NB4 (cell line): ENCODE data around the gene IL1F10.

Source experiments
- POLR2A ChIP-seq: IDR thresholded peaks from 2 replicates; pipeline ENCODE4 v1.6.1; 2011; ENCODE audit warnings: mild to moderate bottlenecking; ENCODE audit not compliant: insufficient read length; ENCODE audit errors: extremely low read depth
- TF ChIP-seq, protein P1 (sequence below): IDR thresholded peaks from one replicate; pipeline ENCODE4 v1.5.1; 2012; ENCODE audit warnings: low read depth, low read length

DNA sequence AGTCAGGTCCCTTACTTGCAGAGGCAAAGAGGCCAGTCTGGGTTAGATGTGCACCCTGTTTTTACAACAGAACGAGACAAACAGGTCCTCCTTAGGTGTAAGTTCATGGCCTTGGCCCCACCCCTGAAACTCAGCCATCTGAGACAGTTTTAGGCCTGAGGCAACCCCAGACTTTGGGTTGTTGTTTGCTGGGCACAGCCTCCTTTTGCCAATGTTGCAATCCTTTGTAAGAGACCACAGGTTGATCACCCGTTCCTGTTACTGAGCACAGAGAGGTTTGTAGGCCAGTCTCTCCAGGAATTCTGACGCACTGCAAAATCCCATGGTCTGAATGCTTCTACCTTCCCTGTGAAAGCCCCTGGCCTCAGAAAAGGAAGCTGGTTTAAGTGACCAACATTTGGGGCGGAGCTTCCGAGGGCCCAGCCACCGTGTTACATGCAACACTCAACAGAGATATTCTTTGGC is 44.1 kb downstream of the IL1F10 start:
- TF ChIP-seq, protein P1, sequence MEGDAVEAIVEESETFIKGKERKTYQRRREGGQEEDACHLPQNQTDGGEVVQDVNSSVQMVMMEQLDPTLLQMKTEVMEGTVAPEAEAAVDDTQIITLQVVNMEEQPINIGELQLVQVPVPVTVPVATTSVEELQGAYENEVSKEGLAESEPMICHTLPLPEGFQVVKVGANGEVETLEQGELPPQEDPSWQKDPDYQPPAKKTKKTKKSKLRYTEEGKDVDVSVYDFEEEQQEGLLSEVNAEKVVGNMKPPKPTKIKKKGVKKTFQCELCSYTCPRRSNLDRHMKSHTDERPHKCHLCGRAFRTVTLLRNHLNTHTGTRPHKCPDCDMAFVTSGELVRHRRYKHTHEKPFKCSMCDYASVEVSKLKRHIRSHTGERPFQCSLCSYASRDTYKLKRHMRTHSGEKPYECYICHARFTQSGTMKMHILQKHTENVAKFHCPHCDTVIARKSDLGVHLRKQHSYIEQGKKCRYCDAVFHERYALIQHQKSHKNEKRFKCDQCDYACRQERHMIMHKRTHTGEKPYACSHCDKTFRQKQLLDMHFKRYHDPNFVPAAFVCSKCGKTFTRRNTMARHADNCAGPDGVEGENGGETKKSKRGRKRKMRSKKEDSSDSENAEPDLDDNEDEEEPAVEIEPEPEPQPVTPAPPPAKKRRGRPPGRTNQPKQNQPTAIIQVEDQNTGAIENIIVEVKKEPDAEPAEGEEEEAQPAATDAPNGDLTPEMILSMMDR: no peak
- no peak for TF ChIP-seq POLR2A
